Stomach (tissue), 4 donors: ENCODE data around the gene DPCD.

Source experiments
- EP300 ChIP-seq: sonication (generic); formaldehyde crosslinking; IDR thresholded peaks from one replicate; pipeline ENCODE4 v1.6.1; 2017; ENCODE audit warnings: antibody characterized with exemption
- TF ChIP-seq, protein P1 (sequence below), 7 experiments: fragments of 450-650 bp in 4 of 7; fragments of 200-600 bp in 3 of 7; sonication (generic) in 3 of 7; IDR thresholded peaks; one replicate each; pipeline ENCODE4 v1.5.1; 2016 to 2019; ENCODE audit warnings: antibody characterized with exemption in 7 of 7, control low read depth in 2 of 7, mild to moderate bottlenecking in 1 of 7

DNA sequence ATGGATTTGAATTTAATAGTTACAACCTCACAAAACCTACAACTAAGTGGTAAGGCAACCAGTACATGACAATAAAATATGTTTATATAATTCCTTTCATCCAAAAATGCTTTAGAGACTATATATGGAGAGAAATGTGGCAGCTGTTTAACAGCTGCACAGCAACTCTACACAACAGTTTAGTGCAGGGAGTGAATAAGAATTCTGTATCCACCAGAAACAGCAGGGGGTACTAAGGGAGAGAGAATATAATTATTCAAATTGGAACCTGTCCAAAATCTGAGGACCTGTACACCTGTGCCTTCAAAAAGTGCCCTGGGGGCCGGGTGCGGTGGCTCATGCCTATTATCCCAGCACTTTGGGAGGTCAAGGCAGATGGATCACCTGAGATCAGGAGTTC lies 49.7 kb upstream of the DPCD start:
- TF ChIP-seq, protein P1, sequence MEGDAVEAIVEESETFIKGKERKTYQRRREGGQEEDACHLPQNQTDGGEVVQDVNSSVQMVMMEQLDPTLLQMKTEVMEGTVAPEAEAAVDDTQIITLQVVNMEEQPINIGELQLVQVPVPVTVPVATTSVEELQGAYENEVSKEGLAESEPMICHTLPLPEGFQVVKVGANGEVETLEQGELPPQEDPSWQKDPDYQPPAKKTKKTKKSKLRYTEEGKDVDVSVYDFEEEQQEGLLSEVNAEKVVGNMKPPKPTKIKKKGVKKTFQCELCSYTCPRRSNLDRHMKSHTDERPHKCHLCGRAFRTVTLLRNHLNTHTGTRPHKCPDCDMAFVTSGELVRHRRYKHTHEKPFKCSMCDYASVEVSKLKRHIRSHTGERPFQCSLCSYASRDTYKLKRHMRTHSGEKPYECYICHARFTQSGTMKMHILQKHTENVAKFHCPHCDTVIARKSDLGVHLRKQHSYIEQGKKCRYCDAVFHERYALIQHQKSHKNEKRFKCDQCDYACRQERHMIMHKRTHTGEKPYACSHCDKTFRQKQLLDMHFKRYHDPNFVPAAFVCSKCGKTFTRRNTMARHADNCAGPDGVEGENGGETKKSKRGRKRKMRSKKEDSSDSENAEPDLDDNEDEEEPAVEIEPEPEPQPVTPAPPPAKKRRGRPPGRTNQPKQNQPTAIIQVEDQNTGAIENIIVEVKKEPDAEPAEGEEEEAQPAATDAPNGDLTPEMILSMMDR (IDR thresholded peaks at IDR 0.05) = no peak
- no peak for TF ChIP-seq EP300
